ENCODE measurements around the gene ST7.
A peak's percentile ranks its signal among the peaks of the same experiment; 100 is the strongest.

Gene ST7

DNA sequence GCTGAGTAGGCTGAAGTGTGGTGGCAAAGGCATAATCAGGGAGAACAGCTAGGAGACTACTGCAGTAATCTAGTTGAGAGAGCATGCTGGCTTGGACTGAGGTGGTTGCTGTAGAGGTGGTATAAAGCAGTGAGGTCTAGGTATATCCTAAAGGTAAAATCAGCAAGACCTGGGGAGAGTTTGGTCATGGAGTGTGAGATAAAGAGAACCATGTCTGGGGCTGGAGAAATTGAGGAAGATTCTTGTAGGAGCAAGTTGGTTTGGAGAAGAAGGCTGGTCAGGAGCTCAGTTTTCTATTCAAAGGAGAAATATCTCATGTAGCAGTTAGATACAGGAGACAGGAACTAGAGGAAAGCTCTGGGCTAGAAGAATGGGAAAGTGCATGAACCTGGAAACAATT, 32.9 kb upstream of the ST7 start:
- H3K27ac ChIP-seq = no peak overlapping the region

DNA sequence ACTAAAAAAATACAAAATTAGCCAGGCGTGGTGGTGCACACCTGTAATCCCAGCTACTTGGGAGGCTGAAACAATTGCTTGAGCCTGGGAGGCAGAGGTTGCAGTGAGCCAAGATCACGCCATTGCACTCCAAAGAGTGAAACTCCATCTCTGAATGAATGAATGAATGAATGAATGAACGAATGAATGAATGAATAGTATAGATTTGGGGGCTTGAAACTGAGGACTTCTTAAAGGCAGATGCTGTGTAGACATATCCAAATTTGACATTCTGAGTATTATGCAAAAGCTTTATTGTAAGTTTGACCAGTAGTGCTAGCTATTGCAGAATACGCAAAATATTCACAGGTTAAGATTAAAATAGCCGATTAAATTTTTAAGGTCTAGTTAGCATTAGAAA, 30.8 kb upstream of the ST7 start:
- TF ChIP-seq, protein P1, sequence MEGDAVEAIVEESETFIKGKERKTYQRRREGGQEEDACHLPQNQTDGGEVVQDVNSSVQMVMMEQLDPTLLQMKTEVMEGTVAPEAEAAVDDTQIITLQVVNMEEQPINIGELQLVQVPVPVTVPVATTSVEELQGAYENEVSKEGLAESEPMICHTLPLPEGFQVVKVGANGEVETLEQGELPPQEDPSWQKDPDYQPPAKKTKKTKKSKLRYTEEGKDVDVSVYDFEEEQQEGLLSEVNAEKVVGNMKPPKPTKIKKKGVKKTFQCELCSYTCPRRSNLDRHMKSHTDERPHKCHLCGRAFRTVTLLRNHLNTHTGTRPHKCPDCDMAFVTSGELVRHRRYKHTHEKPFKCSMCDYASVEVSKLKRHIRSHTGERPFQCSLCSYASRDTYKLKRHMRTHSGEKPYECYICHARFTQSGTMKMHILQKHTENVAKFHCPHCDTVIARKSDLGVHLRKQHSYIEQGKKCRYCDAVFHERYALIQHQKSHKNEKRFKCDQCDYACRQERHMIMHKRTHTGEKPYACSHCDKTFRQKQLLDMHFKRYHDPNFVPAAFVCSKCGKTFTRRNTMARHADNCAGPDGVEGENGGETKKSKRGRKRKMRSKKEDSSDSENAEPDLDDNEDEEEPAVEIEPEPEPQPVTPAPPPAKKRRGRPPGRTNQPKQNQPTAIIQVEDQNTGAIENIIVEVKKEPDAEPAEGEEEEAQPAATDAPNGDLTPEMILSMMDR (IDR thresholded peaks at IDR 0.05) = no peak
- TF ChIP-seq ZFX (IDR thresholded peaks at IDR 0.05; ENCODE audit: borderline replicate concordance) = no peak
- H3K27ac ChIP-seq = no peak overlapping the region

More for the DNA sequence above, 32.9 kb upstream of the ST7 start:
- TF ChIP-seq, protein P1 (IDR thresholded peaks at IDR 0.05) = no peak
- TF ChIP-seq ZFX (IDR thresholded peaks at IDR 0.05; ENCODE audit: borderline replicate concordance) = no peak

DNA sequence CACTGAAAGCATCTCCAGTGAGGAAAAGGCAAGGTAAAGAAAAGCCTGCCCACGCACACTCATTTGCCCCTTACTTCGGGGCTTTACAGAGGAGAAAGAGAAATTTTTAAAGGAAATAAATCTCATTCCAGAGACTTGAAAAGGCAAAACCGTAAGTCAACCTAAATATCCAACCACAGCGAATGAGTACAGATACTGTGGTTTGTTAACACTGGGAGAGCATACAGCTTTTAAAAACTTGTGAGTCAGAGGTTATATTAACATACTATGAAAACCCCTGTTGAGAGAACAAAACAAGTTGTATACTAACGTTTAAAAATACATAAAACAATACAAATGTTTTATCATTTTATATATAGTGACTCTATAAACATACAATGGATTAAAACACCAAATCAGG, 28.6 kb upstream of the ST7 start:
- TF ChIP-seq, protein P1 (IDR thresholded peaks at IDR 0.05) = no peak
- TF ChIP-seq ZFX (IDR thresholded peaks at IDR 0.05; ENCODE audit: borderline replicate concordance) = no peak
- no peak overlapping the region for H3K27ac ChIP-seq

DNA sequence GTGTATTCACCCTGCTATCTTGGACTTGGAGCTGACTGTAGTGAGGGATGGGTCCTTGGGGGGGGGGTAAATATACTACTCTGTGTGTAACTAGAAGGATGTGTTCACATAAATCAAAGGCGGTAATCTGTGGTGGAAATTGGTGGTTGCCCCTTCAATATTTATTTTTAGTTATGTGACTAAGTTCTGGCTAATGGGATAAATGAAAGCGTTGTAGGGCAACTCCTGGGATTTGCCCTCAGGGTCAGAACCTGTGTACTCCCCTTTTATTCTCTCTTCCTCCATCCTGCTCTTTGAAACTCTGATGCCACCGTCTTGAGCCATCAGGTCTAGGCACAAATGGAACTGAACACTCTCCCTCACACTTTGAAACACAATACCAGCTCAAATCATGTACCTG, 24.3 kb upstream of the ST7 start:
- H3K27ac ChIP-seq = no peak overlapping the region
- TF ChIP-seq ZFX (IDR thresholded peaks at IDR 0.05; ENCODE audit: borderline replicate concordance) = no peak
- TF ChIP-seq, protein P1 (IDR thresholded peaks at IDR 0.05) = no peak

DNA sequence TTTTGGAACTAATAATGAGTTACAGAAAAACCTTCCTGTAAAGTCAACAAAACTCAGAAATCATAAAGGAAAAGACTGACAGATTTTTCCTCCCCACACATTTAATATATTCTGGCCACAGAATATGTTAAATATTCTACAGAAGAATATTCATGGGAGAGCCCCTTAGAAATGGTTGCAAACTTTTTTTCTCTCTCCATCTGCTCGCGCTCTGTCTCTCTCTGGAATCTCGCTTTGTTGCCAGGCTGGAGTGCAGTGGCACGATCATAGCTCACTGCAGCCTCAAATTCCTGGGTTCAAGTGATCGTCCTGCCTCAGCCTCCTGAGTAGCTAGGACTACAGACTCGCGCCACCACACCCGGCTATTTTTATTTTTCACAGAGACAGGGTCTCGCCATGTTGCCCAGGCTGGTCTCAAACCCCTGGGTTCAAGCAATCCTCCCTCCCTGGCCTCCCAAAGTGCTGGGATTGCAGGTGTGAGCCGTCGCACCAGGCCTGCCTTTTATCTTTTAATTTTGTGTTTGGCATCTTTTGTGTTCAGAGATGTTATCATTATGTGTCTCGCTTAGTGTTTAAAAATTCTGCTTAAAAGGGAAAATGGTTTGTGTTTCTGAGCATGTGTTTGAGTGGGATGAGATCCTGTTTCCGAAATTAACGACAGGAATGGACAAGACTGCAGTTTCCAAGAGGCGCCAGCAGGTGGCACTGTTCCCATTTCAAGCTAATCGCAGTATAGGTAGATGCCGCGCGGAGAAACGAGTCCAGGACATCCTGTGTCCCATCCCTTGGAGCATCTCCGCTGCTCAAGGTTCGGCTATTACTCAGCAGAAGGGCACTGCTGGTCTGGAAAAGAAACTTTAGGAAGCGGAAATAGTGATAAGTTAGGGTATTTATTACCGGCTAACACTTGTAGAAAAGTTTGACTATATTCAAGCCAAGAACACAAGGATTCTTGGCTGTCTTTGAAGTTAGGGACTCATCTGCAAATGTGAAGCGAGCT, 23.1 kb upstream of the ST7 start:
- no peak for TF ChIP-seq ZFX (IDR thresholded peaks at IDR 0.05; ENCODE audit: borderline replicate concordance)
- TF ChIP-seq, protein P1 (IDR thresholded peaks at IDR 0.05) = peak; percentile 98
- H3K27ac ChIP-seq = no peak overlapping the region

DNA sequence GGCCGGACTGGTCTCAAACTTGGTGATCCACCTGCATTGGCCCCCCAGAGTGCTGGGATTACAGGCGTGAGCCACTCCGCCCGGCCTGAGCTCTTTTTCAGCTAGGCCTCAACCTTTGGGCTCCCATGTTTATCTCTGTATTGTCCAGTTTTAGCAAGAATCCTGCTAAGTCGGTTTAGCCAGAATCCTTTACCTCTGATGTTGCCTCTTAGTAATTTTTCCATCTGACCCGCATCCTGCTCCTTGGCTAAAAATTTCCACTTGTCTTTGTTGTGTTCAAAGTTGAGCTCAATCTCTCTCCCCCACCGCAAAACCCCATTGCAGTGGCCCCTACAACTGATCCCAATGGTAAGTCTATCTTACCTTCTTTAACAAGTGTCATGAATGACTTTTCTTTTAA, 20.7 kb upstream of the ST7 start:
- TF ChIP-seq, protein P1 (IDR thresholded peaks at IDR 0.05) = no peak
- no peak for TF ChIP-seq ZFX (IDR thresholded peaks at IDR 0.05; ENCODE audit: borderline replicate concordance)

DNA sequence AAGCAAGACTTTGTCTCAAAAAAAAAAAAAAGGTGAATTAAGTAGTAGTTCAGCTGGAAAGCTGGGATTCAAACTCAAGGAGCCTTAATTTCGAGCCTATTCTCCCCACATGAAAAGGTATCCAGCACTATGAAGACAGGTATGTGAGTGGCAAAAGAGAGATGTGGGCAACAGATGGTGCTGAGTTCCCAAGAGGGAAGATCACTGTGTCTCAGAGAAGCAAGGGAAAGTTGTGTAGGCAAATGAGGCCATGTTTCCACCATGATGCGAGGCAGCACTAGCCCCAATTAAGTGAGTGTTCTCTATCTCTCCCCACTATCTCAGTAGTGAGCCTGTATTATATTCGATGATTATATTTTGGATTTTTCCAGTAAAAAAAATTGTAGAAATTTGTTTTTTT, 19.8 kb upstream of the ST7 start:
- H3K27ac ChIP-seq = no peak overlapping the region
- TF ChIP-seq ZFX (IDR thresholded peaks at IDR 0.05; ENCODE audit: borderline replicate concordance) = no peak
- TF ChIP-seq, protein P1 (IDR thresholded peaks at IDR 0.05) = no peak

More for the DNA sequence above, 20.7 kb upstream of the ST7 start:
- no peak overlapping the region for H3K27ac ChIP-seq

All from 22Rv1 (cell line).